PC-9 (cell line): ENCODE results near the gene KIDINS220.

ENCODE experiments used
- CTCF ChIP-seq: fragments of 200-600 bp; sonication (generic); conservative IDR thresholded peaks from 2 replicates; pipeline ENCODE4 v1.6.1; 2017; ENCODE audit warnings: mixed run types, antibody characterized with exemption, mild to moderate bottlenecking, moderate library complexity
- EZH2 ChIP-seq: fragments of 200-600 bp; sonication (generic); IDR thresholded peaks from 2 replicates; pipeline ENCODE4 v1.8.0; 2017; ENCODE audit warnings: antibody characterized with exemption, low read depth

GRCh38 chr2:8790739-8791162, 46.7 kb downstream of the KIDINS220 start:
- TF ChIP-seq CTCF (no peak), EZH2 (no peak)
